Measurements from ENCODE around the gene ITPKC. TPM values are rescaled to one million over a fixed set of nuclear protein-coding genes. Genes with fewer than 3 reads are reported as not detected.

Gene ITPKC
- total RNA-seq, 1 donor from 2014 or later = 13.8 TPM

- Mint-ChIP-seq H3K4me1 (ENCODE audit: low read depth, unreplicated experiment) (no peaks in the 10 kb centered on the region), H3K27ac (ENCODE audit: unreplicated experiment) (no peak overlapping the region), H3K36me3 (ENCODE audit: unreplicated experiment) (peaks cover 4% of the 10 kb centered on the region), H3K4me3 (ENCODE audit: unreplicated experiment) (no peak overlapping the region), H3K27me3 (ENCODE audit: unreplicated experiment) (peaks cover 2% of the 10 kb centered on the region), H3K9me3 (ENCODE audit: unreplicated experiment) (peaks cover 1% of the 10 kb centered on the region)
- no peak for TF ChIP-seq CTCF (IDR thresholded peaks at IDR 0.05; ENCODE audit: partially characterized antibody, unreplicated experiment)
- no peak for DNase-seq
These were observed 16.2 kb downstream of the ITPKC start for GRCh38 chr19:40733149-40733548.

DNA sequence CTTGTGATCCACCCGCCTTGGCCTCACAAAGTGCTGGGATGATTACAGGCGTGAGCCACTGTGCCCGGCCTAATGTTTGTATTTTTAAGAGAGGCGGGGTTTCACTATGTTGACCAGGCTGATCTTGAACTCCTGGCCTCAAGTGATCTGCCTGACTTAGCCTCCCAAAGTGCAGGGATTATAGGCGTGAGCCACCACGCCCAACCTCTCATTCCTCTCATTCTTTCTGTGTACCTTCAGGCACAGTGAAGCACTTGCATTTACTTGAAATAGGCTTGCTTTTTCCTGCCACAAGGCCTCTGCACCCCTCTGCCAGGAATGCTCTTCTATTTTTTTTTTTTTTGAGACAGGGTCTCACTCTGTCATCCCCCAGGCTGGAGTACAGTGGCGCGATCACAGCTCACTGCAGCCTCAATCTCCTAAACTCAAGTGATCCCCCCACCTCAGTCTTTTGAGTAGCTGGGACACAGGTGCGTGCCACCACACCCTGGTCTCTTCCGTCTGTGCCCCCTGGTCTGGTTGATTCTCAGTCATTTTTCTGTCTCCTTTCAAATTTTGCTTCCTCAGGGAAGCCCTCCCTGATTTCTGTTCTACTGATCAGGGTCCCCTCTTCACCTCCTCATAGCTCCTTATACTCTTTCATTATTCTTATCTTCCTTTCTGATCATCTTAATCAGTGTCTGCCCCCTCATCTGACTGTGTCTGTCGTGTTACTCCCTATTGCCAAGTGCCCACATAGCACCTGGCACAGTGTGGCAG, 18.3 kb downstream of the ITPKC start:
- TF ChIP-seq CTCF (IDR thresholded peaks at IDR 0.05; ENCODE audit: partially characterized antibody, unreplicated experiment) = no peak
- no peak for DNase-seq
- Mint-ChIP-seq H3K36me3 (ENCODE audit: unreplicated experiment) (peaks cover 4% of the 10 kb centered on the region), H3K27ac (ENCODE audit: unreplicated experiment) (no peak overlapping the region), H3K4me1 (ENCODE audit: low read depth, unreplicated experiment) (peaks cover 14% of the 10 kb centered on the region), H3K9me3 (ENCODE audit: unreplicated experiment) (peaks cover 13% of the 10 kb centered on the region), H3K4me3 (ENCODE audit: unreplicated experiment) (no peak overlapping the region), H3K27me3 (ENCODE audit: unreplicated experiment) (peaks cover 7% of the 10 kb centered on the region)

DNA sequence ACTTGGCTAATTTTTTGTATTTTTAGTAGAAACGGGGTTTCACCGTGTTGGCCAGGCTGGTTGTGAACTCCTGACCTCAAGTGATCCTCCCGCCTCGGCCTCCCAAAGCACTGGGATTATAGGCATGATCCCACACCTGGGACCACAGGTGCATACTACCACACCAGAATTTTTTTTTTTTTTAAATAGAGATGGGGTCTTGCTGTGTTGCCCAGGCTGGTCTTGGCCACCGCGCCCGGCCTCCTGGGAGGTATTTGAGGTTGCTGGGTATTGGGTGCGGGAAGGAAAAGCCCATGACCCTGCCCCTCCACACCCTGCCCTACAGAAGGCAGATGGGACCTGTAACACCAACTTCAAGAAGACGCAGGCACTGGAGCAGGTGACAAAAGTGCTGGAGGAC, 19.7 kb downstream of the ITPKC start:
- peaks cover 22% of the 10 kb centered on the region for H3K4me1 Mint-ChIP-seq (ENCODE audit: low read depth, unreplicated experiment)
- no peak for DNase-seq
- TF ChIP-seq CTCF (IDR thresholded peaks at IDR 0.05; ENCODE audit: partially characterized antibody, unreplicated experiment) = no peak
- H3K27me3 Mint-ChIP-seq (ENCODE audit: unreplicated experiment) = peaks cover 11% of the 10 kb centered on the region
- H3K9me3 Mint-ChIP-seq (ENCODE audit: unreplicated experiment) = peaks cover 12% of the 10 kb centered on the region
- H3K4me3 Mint-ChIP-seq (ENCODE audit: unreplicated experiment) = no peak overlapping the region
- H3K27ac Mint-ChIP-seq (ENCODE audit: unreplicated experiment) = no peak overlapping the region
- H3K36me3 Mint-ChIP-seq (ENCODE audit: unreplicated experiment) = no peaks in the 10 kb centered on the region

DNA sequence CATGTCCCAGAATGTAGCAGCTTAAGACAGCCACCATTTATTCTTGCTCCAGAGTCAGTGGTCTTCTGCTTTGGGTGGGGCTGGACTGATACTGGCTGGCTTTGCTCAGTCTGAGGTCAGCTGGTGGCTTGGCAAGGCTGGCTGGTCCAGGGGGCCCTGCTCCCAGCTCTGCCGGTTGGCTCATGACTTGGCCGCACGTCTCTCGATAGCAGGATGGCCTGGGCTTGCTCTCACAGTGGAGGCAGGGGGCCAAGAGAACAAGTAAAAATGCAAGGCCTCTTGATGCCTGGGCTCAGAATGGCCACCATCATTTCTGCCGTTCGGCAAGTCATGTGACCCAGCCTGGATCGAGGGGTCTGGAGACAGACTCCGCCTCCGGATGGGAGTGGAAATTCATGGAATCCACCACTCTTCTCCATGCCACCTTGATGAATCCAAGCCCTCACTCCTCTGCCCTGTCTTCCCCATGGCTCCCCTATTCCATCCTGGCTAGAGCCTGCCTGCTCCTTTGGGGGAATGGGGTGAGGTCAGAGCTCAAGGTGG, 20.3 kb downstream of the ITPKC start:
- no peak overlapping the region for H3K27ac Mint-ChIP-seq (ENCODE audit: unreplicated experiment)
- DNase-seq = no peak
- no peak for TF ChIP-seq CTCF (IDR thresholded peaks at IDR 0.05; ENCODE audit: partially characterized antibody, unreplicated experiment)
- no peaks in the 10 kb centered on the region for H3K36me3 Mint-ChIP-seq (ENCODE audit: unreplicated experiment)
- peaks cover 15% of the 10 kb centered on the region for H3K9me3 Mint-ChIP-seq (ENCODE audit: unreplicated experiment)
- peaks cover 27% of the 10 kb centered on the region for H3K4me1 Mint-ChIP-seq (ENCODE audit: low read depth, unreplicated experiment)
- H3K27me3 Mint-ChIP-seq (ENCODE audit: unreplicated experiment) = peaks cover 14% of the 10 kb centered on the region
- no peak overlapping the region for H3K4me3 Mint-ChIP-seq (ENCODE audit: unreplicated experiment)
